GM12873 (cell line): ENCODE results near the gene BRIX1.

ENCODE experiments used
- TF ChIP-seq, protein P1 (sequence below): IDR thresholded peaks from 2 replicates; pipeline ENCODE4 v1.5.1; 2012; ENCODE audit warnings: low read depth, mild to moderate bottlenecking, moderate library complexity, low read length, control low read depth; ENCODE audit not compliant: insufficient read depth; ENCODE audit errors: missing control alignments

Gene BRIX1

DNA sequence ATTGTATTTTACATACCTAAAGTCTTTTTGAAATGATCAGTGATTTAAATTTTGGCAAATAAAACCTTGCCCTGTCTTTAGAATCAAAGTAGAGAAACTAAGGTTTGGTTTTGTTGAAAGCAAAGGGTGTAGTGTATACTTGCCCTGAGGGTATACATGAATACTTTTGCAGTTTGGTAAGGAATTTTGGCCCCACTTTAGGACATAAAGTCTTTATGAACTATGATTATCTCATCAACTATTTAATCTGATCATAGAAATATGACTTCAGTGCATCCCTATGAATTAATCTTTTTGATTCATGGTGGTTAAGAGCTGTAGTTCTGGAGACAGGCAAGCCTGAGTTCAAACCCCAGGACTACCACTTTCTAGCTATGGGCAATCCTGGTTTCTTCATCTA, 17.9 kb upstream of the BRIX1 start:
- TF ChIP-seq, protein P1, sequence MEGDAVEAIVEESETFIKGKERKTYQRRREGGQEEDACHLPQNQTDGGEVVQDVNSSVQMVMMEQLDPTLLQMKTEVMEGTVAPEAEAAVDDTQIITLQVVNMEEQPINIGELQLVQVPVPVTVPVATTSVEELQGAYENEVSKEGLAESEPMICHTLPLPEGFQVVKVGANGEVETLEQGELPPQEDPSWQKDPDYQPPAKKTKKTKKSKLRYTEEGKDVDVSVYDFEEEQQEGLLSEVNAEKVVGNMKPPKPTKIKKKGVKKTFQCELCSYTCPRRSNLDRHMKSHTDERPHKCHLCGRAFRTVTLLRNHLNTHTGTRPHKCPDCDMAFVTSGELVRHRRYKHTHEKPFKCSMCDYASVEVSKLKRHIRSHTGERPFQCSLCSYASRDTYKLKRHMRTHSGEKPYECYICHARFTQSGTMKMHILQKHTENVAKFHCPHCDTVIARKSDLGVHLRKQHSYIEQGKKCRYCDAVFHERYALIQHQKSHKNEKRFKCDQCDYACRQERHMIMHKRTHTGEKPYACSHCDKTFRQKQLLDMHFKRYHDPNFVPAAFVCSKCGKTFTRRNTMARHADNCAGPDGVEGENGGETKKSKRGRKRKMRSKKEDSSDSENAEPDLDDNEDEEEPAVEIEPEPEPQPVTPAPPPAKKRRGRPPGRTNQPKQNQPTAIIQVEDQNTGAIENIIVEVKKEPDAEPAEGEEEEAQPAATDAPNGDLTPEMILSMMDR, result no peak

DNA sequence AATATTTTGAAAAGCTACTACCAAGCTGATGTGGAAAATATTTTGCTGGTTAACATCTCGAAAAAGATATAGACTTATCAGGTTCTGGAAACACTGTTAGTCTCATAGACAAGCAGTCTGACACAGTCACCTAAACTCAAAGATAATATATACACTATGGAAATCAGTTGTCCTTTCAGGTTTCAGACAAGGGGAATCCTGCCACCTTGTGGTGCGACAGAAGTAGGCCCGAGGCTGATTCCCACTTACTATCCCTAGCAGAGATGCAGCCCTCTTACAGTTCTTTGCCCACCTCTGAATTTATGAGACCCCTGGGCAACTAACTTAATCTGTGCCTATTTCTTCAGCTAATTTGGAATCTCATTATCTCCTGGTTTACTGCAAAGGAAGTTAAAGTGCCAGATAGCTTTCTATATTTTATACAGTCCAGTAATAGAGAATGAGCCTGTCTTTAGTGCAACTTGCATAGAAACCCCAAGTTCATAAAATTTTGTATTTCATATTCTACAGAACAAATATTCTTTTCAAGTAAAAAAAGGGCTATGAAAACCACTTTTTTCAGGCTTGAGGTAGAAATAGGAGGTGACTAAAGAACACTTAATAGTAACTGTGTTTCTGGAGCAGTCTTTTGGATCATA, 17.1 kb upstream of the BRIX1 start:
- TF ChIP-seq, protein P1, result peak; percentile 82

DNA sequence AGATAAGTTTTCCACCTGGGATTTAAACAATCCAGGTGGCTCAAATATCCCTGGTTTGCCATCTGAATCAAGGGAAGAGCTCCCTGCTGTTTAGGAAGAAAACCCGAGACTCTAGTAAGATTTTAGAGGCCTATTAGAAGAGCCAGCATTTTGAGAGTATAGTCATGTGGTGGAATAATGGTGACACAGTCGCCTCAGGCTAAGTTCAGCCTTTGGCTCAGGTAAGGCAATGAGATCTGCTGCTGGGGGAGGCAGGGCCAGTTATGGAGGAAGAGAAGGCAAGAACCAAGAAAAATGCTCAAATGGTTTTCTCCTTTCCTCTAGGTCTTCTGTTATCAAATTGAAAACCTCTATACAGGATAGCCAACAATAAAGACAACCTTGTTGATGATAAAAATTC, 16.4 kb upstream of the BRIX1 start:
- TF ChIP-seq, protein P1, result no peak

DNA sequence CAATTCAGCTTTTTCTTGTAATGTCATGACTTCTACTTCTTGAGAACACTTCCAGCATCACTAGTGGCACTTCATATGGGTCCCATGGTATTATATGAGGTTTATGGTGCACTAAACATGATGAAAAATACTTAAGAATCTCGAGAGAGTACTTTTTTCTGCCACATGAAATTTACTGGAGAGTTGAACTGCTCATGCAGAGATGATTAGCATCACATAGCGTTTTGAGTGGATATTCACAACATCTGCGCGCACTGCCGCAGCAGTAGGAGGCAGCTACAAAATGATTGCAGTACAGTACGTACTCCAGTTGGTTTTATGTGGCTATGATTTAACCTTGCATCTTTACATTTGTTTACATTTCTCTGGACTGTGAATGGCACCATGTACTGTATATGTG, 14.9 kb upstream of the BRIX1 start:
- TF ChIP-seq, protein P1, result no peak

DNA sequence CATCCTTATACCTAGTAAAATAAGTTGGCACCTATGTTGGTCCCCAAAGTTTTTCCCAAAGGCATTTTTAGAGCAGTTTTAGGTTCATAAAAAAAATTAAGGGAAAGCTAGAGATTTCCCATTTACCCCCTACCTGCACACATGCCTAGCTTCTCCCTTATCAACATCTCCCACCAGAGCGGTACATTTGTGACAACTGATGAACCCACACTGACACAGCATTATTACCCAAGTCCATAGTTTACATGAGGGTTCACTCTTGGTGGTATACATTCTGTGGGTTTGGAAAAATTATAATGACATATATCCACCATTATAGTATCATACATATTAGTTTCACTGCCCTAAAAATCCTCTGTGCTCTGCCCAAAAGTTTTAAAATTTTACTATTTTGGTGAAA, 12.3 kb upstream of the BRIX1 start:
- TF ChIP-seq, protein P1, result no peak

DNA sequence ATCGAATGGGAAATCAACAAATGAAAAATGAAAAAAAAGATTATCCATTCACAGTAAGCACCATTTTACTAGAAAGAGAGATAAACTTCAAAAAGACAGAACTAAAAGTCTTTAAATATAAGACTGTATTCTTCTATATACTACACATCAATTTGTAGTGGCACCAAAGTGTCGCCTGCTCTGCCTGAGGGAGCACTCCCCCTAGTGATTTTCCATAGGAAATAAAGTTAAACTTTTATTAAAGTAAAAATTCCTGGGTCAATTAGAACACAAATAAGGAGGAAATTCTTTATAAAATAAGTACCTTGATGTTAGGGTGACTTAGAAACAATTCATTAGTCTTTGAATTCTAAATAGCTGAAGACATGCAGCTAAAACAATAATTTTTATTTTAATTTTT, 9.9 kb upstream of the BRIX1 start:
- TF ChIP-seq, protein P1, result no peak

DNA sequence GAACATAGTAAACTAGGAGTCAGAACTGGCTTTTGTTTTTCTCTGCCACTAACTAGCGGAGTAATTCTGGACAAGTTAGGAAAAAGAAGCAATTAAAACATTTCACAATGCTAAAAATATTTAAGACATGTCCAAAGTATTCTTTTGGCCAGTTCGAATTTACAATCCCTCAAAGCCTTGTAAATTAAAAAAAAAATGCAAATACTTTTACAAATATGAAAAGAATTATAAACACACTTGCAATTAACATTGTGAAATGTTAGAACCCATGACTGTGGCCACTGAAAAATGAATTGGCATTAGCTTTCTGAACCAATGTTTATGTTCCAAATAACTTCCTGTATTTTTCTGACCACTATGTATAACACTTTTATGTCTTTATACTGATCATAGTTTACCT, 2.4 kb upstream of the BRIX1 start:
- TF ChIP-seq, protein P1, result no peak
